GM19395 (cell line): ENCODE results near the gene SLC6A3.

ENCODE experiments used
- ATAC-seq: cut with Tn5 transposase; IDR thresholded peaks from one replicate; pipeline ENCODE4 v1.9.1; 2021; ENCODE audit warnings: mild to moderate bottlenecking, moderate library complexity; ENCODE audit not compliant: unreplicated experiment

The SLC6A3 gene

DNA sequence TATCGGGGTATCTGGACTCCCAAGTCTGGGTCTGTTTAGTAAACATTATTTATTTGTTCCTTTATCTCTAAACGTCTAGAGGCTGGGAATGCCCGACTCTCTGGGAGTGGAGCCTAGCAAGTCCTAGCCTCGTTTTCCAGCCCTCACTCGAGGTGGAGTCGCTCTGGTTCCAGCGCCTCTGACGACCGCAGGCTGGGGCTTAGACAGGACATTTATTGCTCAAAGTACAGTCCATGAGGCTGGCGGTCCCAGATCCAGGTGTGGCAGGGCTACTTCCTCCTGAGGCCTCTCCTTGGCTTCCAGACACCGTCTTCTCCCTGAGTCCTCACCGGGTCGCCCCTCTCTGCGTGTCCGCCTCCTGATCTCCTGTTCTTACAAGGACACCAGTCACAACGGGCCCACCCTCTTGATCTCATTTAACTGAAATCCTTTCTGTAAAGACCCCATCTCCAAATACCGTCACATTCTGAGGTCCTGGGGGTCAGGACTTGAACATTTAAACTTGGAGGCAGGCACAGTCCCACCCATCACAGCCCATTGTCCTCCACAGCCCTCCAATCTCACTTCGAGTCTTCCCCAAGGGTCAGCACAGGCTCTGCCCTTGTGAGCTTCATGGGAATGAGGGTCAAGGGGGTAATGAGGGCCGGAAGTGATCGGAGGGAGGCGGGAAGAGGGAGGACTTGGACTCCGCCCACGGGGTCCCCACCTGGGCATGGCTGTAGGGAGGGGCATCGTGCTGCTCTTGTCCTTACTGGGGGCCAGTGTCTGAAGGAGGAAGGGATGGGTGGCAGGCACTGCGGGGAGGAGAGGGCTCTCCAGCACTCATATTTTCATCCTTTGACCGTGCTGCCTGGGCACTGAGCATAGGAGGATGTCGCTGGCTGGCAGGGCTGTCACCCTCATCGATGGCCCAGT is 88.1 kb downstream of the SLC6A3 start:
- no peak for ATAC-seq

DNA sequence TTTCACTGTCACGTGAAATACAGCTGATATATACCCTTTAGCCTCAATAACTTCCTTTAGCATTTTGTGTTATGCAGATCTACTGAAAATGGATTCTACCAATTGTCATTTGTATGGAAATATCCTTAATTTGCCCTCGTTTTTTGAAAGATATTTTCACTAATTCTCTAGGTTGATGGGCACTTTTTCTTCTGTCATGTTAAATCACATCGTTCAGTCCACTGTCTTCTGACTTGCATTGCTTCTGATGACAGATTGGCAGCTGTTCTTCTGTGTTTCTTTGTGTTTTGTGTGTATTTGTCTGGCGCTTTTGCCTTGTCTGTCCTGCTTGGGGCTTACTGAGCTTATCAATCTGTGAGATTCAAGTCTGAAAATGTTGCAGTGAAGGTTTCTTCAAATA is 90.7 kb downstream of the SLC6A3 start:
- ATAC-seq: no peak

- ATAC-seq: no peak
Measured at GRCh38 chr5:1352231-1353219, 92.7 kb downstream of the SLC6A3 start.

GRCh38 chr5:1351156-1351555 is 94.1 kb downstream of the SLC6A3 start:
- no peak for ATAC-seq

GRCh38 chr5:1349246-1349645 is 96.0 kb downstream of the SLC6A3 start:
- no peak for ATAC-seq

GRCh38 chr5:1348986-1349245 is 96.3 kb downstream of the SLC6A3 start:
- ATAC-seq: no peak

- ATAC-seq: no peak
Measured at GRCh38 chr5:1347571-1347970, 97.7 kb downstream of the SLC6A3 start.

GRCh38 chr5:1346627-1347440 is 98.4 kb downstream of the SLC6A3 start:
- ATAC-seq: no peak

- ATAC-seq: no peak
Measured at GRCh38 chr5:1345876-1346626, 99.2 kb downstream of the SLC6A3 start.

GRCh38 chr5:1344975-1345838 is 100.0 kb downstream of the SLC6A3 start, which contains the start of gene CLPTM1L:
CLPTM1L (minus strand) TSS chr5:1345099; CDS start chr5:1344841, 258 bp downstream.
- peak; percentile 79 for ATAC-seq

- peak; percentile 22 for ATAC-seq
Measured at GRCh38 chr5:1343931-1344901, 101.0 kb downstream of the SLC6A3 start.

DNA sequence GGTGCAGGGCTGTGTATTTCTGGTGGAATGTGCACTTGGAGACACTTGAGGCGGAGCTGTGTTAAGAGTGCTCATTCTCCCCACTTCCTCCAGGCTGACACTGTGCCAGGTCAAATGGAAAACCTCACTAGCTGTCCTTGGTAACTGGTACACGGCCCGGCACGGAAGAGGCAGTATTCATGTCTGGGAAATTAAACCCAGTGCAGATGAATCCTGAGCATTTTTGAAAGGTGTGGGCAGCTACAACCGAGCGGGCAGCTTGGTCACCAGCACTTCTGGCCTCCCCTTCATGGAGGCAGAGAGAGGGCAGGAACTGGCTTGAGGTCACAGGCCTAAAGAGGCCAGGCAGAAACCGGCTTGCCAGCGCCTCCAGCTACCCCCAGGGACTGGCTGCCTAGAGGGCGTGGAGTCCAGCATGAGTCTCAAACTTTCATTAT is 101.9 kb downstream of the SLC6A3 start:
- ATAC-seq: no peak
